Measurements from ENCODE around the gene CNBP.
"Not testable (repeated sequence)": the region's sequence is repeated elsewhere in the genome, so short reads cannot be mapped to it uniquely, and the experiment has no call there.

CNBP gene

GRCh38 chr3:129199366-129199765 is 15.7 kb upstream of the CNBP start:
- no peak overlapping the region for H3K4me3 ChIP-seq (ENCODE audit: low read length)
- no peak for DNase-seq (ENCODE audit: low read depth)
- TF ChIP-seq CTCF (IDR thresholded peaks at IDR 0.05; ENCODE audit: insufficient read depth, low read depth, low read length, missing control alignments) = no peak

- H3K4me3 ChIP-seq (ENCODE audit: low read length) = no peak overlapping the region
- no peak for TF ChIP-seq CTCF (IDR thresholded peaks at IDR 0.05; ENCODE audit: insufficient read depth, low read depth, low read length, missing control alignments)
- DNase-seq (ENCODE audit: low read depth) = peak; percentile 74
Measured at GRCh38 chr3:129197321-129197720, 13.6 kb upstream of the CNBP start.

DNA sequence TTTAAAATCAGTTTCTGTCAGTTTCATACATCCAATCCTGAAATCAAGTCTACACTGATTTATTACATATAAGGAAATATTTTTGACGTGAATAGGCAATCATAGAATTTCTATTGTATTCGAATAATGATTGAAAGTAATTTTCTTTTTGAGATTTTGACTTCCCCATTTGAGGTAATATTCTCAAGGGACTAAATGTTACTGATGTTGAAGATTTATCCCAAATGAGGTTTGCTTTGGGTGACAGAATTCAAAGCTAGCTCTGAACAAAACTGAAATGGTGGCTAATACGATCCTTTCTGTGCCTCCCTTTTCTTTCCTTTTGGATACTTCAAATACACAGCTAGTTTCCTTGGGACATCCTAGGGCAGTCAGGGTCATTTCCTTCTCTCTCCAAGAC is 12.9 kb upstream of the CNBP start:
- no peak for DNase-seq (ENCODE audit: low read depth)
- TF ChIP-seq CTCF (IDR thresholded peaks at IDR 0.05; ENCODE audit: insufficient read depth, low read depth, low read length, missing control alignments) = no peak
- no peak overlapping the region for H3K4me3 ChIP-seq (ENCODE audit: low read length)

- peak; percentile 89 for DNase-seq (ENCODE audit: low read depth)
- TF ChIP-seq CTCF (IDR thresholded peaks at IDR 0.05; ENCODE audit: insufficient read depth, low read depth, low read length, missing control alignments) = no peak
- H3K4me3 ChIP-seq (ENCODE audit: low read length) = no peak overlapping the region
Measured at GRCh38 chr3:129195731-129196256, 12.1 kb upstream of the CNBP start.

GRCh38 chr3:129189793-129190192 is 6.1 kb upstream of the CNBP start:
- not testable (repeated sequence) for DNase-seq (ENCODE audit: low read depth); H3K4me3 ChIP-seq (ENCODE audit: low read length)

DNA sequence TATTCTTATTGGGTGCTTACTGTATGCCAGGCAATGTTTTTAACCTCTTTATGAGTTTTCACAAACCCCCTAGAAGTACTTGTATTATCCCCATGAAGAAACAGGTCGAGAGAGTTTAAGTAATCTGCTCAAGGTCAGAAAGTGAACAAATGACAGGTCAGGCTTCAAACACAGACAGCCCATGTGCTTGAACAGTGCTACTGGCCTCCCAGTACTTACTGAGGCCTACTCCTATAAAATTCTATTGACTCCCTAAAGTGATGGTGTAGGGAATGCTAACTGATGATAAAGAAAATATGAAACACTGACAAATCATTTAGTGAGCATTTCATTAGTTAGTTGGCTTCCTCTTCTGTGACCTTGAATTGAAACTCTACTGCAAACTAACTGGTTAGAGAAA is 4.2 kb upstream of the CNBP start:
- no peak overlapping the region for H3K4me3 ChIP-seq (ENCODE audit: low read length)
- DNase-seq (ENCODE audit: low read depth) = no peak
- TF ChIP-seq CTCF (IDR thresholded peaks at IDR 0.05; ENCODE audit: insufficient read depth, low read depth, low read length, missing control alignments) = no peak

- no peak for TF ChIP-seq CTCF (IDR thresholded peaks at IDR 0.05; ENCODE audit: insufficient read depth, low read depth, low read length, missing control alignments)
- DNase-seq (ENCODE audit: low read depth) = peak; percentile 54
- no peak overlapping the region for H3K4me3 ChIP-seq (ENCODE audit: low read length)
Measured at GRCh38 chr3:129185783-129186182, 2.1 kb upstream of the CNBP start.

GRCh38 chr3:129184784-129185542 is 1.3 kb upstream of the CNBP start:
- DNase-seq (ENCODE audit: low read depth) = not testable (repeated sequence)
- peak overlapping the region; percentile 85 for H3K4me3 ChIP-seq (ENCODE audit: low read length)

Measured in epithelial cell of esophagus (primary cell).